Panc1 (cell line): ENCODE measurements around the gene GPD2.

Source experiments
- POLR2AphosphoS5 ChIP-seq: IDR thresholded peaks from 2 replicates; pipeline ENCODE4 v1.6.1; 2012; ENCODE audit warnings: mild to moderate bottlenecking, low read depth, low read length, moderate library complexity
- TF ChIP-seq, protein P1 (sequence below): fragments of 450-650 bp; IDR thresholded peaks from 2 replicates; pipeline ENCODE4 v1.5.1; 2017; ENCODE audit warnings: mild to moderate bottlenecking
- TF ChIP-seq, protein P2 (sequence below), 2 experiments: IDR thresholded peaks; 2 replicates each; pipeline ENCODE4 v1.6.1; 2011 to 2012; ENCODE audit warnings: low read depth in 2 of 2, control low read depth in 1 of 2, low read length in 1 of 2, mild to moderate bottlenecking in 1 of 2, moderate library complexity in 1 of 2; ENCODE audit not compliant: insufficient read depth in 1 of 2

DNA sequence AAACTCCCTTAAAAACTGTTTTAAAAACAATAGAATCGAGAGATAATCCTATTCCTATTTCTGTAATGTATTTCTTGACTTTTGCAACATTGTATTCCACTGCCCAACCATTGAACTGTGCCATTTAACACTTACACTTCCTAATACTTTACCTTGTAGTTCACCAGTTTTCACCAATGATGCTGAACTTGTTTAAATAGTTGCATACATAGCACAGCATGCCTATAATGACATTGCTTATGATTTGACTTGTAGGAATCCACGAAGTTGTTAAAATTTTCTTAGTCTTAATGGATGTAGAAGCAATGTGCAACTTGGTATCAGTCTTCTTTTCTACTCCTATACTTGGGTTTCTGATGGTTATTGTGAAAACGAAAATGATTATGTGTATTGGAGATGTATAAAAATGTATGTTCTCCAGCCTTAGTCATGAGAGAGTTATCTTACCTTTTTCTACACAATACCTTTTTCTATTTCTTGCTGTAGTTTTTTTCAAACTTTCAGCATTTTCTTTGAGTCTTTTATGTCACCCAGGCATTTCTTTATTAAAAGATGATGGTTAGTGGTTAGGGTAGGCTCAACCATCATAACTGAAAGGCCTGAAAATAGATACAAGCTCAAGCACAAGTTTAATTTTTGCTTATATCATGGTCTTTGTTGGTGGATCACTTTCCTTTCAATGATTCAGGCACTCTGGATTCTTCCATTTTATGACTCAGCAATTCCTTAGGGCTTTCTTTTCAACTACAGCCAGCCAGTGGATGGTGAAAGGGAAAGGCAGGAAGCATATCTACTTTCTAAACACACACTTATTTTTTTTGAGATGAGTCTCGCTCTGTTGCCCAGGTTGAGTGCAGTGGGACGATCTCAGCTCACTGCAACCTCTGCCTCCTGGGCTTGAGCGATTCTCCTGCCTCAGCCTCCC lies 9.4 kb downstream of the GPD2 start:
- TF ChIP-seq, protein P1, sequence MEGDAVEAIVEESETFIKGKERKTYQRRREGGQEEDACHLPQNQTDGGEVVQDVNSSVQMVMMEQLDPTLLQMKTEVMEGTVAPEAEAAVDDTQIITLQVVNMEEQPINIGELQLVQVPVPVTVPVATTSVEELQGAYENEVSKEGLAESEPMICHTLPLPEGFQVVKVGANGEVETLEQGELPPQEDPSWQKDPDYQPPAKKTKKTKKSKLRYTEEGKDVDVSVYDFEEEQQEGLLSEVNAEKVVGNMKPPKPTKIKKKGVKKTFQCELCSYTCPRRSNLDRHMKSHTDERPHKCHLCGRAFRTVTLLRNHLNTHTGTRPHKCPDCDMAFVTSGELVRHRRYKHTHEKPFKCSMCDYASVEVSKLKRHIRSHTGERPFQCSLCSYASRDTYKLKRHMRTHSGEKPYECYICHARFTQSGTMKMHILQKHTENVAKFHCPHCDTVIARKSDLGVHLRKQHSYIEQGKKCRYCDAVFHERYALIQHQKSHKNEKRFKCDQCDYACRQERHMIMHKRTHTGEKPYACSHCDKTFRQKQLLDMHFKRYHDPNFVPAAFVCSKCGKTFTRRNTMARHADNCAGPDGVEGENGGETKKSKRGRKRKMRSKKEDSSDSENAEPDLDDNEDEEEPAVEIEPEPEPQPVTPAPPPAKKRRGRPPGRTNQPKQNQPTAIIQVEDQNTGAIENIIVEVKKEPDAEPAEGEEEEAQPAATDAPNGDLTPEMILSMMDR = no peak
- TF ChIP-seq, protein P2, sequence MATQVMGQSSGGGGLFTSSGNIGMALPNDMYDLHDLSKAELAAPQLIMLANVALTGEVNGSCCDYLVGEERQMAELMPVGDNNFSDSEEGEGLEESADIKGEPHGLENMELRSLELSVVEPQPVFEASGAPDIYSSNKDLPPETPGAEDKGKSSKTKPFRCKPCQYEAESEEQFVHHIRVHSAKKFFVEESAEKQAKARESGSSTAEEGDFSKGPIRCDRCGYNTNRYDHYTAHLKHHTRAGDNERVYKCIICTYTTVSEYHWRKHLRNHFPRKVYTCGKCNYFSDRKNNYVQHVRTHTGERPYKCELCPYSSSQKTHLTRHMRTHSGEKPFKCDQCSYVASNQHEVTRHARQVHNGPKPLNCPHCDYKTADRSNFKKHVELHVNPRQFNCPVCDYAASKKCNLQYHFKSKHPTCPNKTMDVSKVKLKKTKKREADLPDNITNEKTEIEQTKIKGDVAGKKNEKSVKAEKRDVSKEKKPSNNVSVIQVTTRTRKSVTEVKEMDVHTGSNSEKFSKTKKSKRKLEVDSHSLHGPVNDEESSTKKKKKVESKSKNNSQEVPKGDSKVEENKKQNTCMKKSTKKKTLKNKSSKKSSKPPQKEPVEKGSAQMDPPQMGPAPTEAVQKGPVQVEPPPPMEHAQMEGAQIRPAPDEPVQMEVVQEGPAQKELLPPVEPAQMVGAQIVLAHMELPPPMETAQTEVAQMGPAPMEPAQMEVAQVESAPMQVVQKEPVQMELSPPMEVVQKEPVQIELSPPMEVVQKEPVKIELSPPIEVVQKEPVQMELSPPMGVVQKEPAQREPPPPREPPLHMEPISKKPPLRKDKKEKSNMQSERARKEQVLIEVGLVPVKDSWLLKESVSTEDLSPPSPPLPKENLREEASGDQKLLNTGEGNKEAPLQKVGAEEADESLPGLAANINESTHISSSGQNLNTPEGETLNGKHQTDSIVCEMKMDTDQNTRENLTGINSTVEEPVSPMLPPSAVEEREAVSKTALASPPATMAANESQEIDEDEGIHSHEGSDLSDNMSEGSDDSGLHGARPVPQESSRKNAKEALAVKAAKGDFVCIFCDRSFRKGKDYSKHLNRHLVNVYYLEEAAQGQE (IDR thresholded peaks at IDR 0.05; ENCODE audit: insufficient read depth in 1 of 2, low read depth in 2 of 2, low read length in 1 of 2) = no peak
- TF ChIP-seq POLR2AphosphoS5 = no peak
